Stimulated activated CD8-positive, alpha-beta memory T cell treated with anti-CD3 and anti-CD28 coated beads, Interleukin-4, amount 100 ng/mL, for 1 hour (primary cell): Measurements from ENCODE around the gene TANGO6.
"Not testable (repeated sequence)": the region's sequence is repeated elsewhere in the genome, so short reads cannot be mapped to it uniquely, and the experiment has no call there.

Source experiments
- DNase-seq, 2 donors: peaks; one replicate each; pipeline ENCODE4 v3.0.0-alpha.2; 2020; ENCODE audit warnings: low read depth in 2 of 2, low spot score in 1 of 2

The TANGO6 gene

DNA sequence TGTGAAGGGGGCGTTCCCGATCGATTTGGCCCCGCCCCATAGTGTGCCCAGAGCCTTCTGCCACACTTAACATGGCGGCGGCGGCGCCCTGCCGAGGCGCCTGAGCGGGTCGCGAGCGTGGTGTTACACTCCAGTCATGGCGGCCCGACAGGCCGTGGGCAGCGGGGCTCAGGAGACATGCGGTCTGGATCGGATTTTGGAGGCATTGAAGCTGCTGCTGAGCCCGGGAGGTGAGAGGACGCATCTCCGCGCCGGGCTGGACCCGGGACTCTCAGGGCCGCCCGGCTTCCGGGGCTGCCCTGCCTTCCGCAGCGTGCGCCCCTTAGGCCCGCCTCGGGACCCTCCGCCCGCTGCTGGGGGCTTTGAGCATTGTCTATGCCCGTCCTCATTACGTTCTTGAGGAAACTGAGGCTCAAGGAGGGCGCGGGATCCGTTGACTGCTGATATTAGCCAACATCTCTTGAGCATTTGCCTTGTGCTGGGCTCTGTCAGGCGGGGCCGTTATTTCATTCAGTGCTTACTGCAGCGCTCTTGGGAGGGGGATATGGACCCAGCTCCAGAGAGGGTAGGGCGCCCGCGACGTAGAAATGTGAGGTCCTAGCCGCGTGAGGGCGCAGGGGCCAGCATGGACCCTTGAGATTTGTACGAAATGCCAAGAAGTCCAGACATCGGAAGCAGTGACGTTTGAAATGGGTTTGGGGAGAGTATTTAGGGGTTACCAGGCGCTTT lies at the start of gene TANGO6:
TANGO6 (plus strand) TSS at position 50 of the 729 bp plus-strand sequence; CDS start at position 137, 87 bp downstream.
- peak; percentile 76 to 85 for DNase-seq

DNA sequence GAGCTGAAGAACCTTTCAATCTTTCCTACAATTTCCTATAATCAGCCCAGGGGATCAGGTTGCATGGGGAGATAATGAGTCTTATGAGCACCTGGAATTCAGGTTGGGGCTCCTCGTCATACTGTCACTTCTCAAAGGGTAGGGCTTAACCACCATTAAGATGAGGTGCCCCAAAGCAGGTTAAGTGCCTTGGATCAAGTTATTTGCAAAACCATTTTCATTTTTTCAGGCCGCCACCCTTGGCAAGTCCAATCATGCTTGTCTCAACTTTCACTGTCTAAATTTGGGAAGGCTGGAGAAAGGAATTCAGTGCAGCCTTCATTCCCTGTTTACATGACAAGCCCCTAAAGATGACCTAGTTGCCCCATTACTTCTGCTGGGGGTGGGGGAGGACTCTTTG lies 44.9 kb upstream of the TANGO6 start:
- DNase-seq, result no peak

DNA sequence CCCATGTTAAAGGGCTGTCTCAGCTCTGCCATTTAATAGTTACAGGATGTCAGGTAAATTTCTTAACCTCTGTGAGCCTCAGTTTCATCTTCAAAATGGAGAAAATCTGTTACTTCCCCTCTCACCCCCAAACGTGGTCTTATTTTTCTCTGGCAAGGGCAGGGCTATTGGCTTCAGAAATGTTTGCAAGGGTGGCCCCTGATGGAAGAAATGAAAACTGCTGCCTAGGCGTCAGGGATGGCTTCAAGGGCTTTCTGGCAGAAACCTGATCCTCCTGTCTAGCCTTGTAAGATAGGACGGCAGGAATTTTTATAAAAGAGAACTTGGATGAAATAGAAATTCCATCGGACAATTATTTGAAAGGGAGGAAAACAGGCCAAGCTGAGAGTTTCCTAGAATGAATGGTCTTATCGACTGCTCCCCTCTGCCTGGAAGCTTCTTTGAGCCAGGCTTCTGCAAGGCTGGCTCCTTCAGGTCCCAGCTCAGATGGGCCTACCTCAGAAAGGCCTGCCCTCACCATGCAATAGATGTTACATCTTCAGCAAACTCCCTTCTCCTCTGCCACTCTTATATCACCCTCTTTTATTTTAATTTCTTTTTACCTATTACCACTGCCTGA lies 43.0 kb upstream of the TANGO6 start:
- no peak for DNase-seq

DNA sequence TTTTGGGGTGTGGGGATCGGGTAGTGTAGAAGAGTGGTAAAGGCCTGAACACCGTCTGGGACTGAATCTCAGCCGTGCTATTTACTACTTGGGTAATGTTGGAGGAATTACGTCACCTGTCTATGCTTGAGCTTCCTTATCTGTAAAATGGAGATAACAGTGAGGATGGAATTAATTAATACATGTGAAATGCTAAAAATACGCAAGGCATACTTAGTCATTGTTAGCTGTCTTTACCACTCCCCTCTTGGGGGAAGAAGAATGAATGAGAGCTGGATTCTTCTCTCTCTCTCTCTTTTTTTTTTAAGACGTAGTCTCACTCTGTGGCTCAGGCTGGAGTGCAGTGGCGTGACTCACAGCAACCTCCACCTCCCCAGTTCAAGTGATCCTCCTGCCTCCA lies 41.1 kb upstream of the TANGO6 start:
- DNase-seq, result no peak

DNA sequence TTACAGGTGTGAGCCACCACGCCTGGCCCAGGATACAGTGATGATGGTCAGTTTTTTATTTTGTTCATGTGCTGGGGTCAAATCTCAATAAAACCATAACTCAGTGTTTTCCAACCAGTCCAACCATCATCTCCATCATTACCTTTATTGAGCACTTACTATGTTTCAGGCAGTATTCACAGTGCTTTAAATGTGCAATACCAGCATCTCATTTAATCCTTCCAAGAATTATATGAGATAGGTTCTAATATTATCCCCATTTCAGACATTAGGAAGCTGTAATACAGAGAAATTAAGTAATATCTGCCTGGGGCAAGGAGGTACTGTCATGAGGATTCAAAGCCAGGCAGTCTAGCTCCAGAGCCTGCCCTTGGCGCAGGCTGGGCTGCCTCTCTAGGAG lies 36.9 kb upstream of the TANGO6 start:
- no peak for DNase-seq

DNA sequence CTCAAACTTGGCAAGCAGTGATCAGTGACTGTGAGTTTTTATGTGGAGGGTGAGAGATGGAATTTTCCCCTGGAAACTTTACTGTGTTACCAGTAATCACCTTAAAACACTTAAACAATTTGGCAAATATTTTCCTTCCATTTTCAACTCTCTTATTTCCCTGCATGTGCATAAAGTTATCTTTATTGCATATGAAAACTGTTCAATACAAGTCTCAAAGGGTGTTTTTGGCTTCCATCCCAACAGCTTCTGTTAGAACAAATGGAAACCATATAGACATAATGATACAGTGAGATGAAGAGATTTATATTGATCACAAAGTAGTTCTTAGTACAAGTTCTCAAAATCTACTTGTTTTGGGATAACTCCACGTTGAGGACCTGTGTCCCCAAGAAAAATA lies 36.4 kb upstream of the TANGO6 start:
- DNase-seq, result no peak

DNA sequence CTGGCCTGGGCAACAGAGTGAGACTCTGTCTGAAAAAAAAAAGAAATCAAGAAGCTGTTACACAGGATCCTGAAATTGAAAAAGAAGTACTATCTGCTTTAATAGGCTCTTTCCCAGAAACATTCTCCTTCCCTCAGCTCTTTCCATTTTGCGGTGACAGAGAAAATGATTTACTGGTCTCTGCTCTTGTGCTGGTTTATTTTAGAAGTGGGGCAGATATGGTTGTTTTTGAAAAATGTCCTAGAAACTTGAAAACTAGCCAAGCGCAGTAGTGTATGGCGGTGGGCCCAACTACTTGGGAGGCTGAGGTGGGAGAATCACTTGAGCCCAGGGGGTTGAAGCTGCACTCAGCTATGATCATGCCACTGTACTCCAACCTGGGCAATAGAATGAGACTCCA lies 28.8 kb upstream of the TANGO6 start:
- no peak for DNase-seq

DNA sequence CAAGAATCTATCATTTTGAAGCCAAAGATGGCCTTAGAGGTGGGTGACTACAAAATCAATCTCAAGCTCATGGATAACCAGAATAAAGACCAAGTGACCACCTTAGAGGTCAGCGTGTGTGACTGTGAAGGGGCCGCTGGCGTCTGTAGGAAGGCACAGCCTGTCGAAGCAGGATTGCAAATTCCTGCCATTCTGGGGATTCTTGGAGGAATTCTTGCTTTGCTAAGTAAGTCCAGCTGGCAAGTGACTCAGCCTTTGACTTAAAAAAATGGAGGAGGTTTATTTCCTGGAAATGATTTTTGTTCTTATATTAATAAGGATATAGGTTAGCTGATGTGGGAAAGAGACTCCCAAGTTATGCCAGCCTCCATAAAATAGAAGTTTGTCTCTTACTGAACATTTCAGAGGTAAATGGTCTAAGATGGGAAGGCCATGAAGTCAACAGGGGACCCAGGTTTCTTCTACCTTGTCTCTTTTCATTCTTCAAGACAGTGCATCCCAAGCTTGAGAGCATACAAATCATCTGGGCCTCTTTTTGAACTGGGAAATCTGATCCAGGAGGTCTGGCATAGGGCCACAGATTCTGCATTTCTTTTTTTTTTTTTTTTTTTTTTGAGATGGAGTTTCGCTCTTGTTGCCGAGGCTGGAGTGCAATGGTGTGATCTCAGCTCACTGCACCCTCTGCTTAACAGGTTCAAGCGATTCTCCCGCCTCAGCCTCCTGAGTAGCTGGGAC lies 19.8 kb upstream of the TANGO6 start:
- DNase-seq, result no peak

DNA sequence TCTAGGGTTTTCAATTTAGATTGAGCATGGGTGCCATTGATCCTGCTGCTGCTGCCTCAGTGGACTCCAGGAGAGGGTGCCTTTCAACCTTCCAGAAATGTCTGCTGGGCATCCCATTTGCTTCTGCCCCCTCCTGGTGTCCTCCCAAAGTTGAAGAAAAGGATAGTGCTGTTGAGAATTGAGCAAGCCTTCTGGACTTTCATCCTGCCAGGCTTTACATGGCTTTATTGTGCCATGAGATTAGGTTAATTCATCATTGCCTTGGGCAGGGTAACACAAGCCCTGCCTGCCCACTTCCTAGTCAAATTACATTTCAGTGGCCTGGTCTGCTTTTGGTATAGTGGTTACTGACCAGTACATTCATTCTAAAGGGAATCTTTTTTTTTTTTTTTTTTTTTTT lies 17.9 kb upstream of the TANGO6 start:
- DNase-seq, result no peak

DNA sequence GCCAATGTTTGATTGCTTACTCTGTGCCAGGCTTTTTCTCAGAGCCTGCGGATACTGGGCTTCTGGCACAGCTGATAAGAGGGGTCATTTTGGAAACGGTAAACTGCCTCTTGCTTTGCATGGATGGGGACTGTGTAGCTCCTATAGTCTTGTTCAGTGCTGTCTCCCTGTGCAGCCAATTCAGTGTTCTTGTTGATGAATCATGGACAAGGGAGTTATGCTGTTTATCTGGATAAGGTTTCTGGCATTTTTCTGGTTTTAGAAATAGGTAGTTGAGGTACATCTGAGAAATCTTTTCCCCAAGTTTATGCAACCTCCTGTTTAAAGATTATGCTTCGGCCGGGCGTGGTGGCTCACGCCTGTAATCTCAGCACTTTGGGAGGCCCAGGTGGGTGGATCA lies 16.7 kb upstream of the TANGO6 start:
- no peak for DNase-seq

DNA sequence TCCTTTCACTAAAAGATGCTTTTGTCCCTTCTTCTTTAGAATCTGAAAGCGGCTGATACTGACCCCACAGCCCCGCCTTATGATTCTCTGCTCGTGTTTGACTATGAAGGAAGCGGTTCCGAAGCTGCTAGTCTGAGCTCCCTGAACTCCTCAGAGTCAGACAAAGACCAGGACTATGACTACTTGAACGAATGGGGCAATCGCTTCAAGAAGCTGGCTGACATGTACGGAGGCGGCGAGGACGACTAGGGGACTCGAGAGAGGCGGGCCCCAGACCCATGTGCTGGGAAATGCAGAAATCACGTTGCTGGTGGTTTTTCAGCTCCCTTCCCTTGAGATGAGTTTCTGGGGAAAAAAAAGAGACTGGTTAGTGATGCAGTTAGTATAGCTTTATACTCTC lies 10.1 kb upstream of the TANGO6 start:
- no peak for DNase-seq

DNA sequence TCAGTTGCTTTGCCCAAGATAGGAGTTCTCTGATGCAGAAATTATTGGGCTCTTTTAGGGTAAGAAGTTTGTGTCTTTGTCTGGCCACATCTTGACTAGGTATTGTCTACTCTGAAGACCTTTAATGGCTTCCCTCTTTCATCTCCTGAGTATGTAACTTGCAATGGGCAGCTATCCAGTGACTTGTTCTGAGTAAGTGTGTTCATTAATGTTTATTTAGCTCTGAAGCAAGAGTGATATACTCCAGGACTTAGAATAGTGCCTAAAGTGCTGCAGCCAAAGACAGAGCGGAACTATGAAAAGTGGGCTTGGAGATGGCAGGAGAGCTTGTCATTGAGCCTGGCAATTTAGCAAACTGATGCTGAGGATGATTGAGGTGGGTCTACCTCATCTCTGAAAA lies 8.8 kb upstream of the TANGO6 start:
- DNase-seq, result no peak

DNA sequence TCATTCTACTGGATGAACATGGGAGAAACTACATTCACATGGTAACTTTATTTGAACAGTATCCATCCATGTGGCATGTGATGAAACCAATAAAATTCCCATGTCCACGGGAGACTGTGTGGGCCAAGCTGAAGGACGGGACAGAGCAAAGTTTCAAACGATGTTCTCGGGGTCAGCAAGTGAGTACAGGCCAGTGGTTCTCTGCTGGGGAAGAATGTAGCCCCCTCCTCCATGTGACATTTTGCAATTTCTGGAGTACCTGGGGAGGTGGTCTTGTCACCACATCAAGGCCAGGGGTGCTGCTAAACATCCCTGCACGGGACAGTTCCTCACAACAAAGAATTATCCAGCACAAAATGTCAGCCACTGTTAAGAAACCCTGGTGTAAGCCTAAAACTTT lies 7.4 kb upstream of the TANGO6 start:
- DNase-seq, result no peak

DNA sequence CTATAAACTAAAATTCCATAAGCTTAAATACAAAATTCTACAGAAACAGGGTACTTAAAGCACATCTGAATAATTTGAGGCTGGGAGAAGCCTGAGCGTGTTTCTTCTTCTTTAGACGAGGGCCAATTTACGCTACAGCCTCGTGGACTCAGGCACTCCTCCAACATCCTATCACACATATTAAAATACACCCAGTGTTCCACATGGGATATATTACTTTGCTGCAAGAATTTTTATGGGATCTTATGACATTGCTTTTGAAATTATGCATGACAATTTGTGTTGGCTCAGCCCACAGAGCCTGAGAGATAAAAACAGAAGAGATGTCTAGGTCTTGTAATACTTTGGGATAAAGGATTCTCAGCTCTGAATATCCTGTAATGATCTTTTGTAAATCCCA lies 3.5 kb upstream of the TANGO6 start:
- DNase-seq, result no peak

DNA sequence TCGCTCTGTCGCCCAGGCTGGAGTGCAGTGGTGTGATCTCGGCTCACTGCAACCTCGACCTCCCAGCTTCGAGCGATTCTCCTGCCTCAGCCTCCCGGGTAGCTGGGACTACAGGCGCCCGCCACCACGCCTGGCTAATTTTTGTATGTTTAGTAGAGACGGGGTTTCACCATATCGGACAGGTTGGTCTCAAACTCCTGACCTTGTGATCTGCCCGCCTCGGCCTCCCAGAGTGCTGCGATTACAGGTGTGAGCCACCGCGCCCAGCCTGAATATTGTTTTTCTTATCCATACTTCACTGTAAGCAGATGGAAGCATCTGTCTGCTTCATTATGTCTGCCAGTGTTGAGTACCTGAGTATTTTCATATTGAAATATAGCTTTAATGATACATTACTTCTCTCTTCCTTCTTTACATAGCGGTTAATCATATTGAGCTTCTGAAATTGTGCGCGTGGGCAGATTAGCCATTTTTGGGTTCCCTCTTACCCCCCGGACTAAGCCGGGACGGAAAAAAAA lies 308 bp upstream of the TANGO6 start:
- DNase-seq, result not testable (repeated sequence)

DNA sequence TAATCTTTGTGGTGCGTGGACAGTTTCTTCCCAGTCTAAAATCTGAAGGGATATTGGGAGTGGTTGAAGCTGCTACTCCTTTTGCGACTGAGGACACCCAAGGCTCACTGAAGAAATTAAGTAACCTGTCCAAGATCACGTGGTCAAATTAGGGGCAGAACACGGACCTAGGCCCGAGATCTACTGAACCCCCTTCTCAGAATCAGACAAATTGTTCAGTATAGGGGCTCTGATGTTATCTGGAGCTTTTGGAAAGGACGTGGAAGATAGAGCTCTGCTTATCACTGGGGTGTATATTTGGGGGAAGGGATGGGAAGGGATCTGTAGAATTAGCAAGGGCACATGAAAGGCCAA lies 857 bp downstream of the TANGO6 start:
- DNase-seq, result no peak

DNA sequence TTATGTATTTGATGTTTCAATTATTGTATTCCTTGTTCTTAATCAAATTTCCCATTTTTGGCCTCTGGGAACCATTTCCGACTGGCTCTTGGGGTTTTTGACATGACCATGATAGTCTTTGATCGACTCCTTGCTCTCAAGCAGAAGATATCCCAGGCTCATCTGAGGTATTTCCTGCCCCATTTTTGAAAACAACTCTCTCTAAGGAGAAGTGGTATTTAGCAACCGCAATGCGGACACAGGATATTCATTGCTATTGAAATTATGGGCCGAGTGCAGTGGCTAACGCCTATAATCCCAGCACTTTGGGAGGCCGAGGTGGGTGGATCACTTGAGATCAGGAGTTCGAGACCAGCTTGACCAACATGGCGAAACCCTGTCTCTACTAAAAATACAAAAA lies 5.5 kb downstream of the TANGO6 start:
- DNase-seq, result no peak

DNA sequence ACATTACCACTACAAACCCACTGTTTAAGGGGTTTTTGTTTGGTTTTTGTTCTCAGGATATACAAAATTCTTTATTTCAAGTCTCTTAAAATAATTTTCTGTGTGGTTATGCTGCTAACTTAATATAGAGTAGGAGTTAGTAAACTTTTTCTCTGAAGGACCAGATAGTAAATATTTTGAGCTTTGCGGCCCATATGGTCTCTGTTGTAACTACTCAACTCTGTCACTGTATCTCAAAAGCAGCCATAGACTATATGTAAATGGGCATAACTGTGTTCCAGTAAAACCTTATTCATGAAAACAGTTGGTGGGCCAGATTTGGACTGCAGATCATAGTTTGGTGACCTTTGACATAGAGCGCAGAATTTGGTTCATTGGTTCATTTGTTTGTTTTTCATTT lies 7.2 kb downstream of the TANGO6 start:
- DNase-seq, result no peak

DNA sequence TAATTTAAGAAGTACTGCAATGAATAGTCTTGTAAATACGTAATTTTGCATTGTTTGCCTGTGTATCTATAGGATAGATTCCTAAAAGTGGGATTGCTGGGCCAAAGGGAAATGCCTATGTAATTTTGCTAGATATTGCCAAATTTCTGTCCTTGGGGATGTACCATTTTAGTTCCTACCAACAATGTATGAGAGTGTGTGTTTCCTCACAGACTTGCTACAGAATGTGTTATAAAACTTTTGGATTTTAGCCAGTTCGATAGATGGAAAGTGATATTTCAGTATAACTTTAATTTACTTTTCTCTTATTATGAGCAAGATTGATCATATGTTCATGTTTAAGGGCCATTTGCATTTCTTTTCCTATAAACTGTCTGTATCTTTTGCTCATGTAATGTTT lies 8.3 kb downstream of the TANGO6 start:
- no peak for DNase-seq

DNA sequence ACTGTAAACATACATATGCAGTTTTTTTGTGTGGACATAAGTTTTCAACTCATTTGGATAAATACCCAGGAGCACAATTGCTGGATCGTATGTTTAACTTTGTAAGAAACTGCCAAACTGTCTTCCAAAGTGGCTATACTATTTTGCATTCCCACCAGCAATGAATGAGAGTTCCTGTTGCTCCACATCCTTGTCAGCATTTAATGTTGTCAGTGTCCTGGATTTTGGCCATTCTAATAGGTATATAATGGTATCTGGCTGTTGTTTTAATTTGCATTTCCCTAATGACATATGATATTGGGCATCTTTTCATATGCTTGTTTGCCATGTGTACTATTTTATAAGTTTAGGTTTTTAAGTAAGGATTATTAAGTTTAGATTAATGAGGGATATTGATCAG lies 14.1 kb downstream of the TANGO6 start:
- DNase-seq, result no peak

DNA sequence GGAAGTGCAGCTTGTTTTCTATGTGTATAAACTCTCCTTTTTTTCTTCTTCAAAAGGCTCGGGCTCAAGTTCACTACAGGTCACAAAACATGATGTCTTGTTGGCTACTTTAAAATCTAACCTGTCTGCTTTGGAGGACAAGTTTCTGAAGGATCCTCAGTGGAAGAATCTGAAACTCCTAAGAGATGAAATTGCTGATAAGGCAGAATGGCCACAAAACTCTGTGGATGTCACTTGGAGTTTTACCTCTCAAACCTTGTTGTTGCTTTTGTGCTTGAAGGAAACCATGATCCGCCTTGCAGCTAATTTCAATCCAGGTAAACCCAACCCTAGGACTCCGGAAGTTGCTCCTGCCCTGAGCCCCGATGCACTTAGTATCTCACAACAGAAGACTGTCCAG lies 16.5 kb downstream of the TANGO6 start:
- DNase-seq, result no peak
